Hematopoietic multipotent progenitor cell treated with erythropoietin and hydrocortisone succinate and interleukin-3 and kit ligand, for 8 days (in vitro differentiated cells): ENCODE results near the gene PARP4.
A peak's percentile ranks its signal among the peaks of the same experiment; 100 is the strongest.
"Not testable (repeated sequence)": the region's sequence is repeated elsewhere in the genome, so short reads cannot be mapped to it uniquely, and the experiment has no call there.

Experiments
- DNase-seq: peaks from one replicate; pipeline ENCODE4 v3.0.0-alpha.2; 2015

Gene PARP4

DNA sequence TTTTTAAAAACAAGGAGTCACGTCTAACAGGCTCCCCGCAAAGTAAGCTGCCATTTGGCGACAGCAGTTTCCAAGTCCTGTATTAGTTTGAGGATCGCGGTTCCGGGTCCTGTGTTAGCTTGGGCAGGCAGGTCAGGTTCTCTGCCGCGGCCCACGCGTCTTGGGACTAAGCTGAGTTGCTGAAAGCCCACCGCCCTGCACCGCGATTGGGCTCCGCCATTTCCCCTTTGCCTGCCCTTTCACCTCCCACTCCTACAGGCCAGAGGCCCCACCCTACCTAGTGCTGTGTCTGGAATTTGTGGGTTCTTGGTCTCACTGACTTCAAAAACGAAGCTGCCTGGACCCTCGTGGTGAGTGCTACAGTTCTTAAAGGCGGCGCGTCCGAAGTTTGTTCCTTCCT lies 6.8 kb downstream of the PARP4 start:
- no peak for DNase-seq

DNA sequence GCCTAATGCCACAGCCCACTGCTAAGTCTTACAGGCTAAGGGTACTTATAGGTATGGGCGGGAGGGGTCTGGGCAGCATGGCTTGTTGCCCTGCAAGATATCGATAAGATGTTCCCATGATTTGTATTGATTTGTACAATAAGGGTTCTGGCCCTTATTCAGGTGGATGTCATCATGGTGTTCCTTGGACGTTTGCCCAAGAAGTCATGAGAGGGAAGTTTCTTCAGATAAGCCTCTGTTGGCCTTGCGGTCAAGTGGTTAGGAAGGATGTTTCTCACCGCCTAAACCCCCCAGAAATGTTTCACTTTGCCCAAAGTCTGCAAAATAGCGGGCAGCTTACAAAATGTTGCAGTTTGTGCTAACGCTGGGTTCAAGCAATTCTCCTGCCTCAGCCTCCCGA lies 7.3 kb downstream of the PARP4 start:
- DNase-seq: peak; percentile 93

DNA sequence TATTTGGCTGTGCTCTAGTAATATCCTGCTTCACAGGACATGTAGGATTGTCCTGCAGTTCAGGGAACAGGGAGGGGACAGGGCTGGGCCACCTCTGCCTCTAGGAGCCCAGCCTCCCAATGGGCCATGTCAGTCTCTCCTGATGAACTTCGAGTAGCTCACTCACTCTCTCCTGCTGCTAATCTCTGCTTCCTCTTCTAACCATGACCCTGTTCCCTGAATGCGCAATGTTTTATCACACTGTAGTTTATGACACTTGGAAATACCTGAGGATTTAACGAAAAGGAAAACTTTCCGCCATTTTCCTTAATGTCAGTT lies 9.2 kb downstream of the PARP4 start:
- no peak for DNase-seq

DNA sequence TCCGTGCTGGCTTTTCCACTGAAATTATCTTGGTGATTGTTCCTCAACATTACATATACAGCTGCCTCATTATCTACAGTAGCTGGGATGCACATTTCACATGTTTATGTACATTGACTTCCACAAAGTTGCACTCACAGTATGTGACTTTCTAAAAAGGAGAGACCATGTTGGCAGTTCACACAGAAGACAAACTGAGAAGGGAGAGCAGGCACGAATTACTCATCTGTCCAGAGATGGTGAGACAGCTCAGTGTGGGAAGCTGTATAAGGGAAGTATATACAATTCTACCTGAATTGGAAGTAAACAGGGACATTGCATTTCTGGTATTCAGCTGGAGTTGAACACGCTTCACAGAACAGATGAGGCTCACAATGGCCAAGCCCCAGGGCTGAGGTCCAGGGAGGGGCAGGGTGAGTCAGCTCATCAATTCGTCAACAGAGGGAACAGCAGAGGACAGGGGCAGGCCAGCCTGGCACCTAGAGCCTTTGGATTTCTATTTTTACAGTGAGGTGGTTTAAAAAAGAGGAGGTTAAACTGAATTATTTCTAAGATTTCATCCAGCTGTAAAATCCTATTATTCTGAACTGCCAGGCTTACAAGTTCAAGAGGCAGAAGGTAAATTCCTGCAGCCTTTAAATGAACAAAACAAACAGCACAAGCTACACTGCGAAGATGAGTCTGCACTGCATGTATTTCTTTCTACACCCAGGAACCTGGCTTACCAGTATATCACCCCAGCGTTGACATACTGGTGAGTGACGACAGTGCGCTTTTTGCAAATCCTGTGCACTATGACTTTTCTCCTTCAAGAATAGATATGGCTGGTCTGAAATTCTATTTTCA lies 9.8 kb downstream of the PARP4 start:
- DNase-seq: peak; percentile 68

DNA sequence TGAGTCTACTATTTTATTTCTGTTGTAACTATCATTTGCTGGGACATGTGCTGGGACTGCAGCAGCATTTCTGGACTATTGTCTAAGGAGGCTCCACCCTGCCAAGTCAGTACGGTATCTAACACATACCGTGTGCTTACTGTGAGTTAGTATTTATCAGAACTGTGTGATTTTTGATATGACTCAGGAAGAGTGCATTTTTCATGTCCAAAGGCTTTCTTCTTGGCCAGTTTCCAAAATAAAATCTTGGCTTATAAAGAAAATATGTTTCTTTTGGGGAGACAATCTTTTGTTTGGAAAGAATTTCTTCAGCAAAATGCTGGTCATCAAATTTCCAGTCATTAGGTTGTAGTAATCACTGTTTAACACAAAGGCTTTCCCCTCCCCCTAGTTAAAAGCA lies 11.6 kb downstream of the PARP4 start:
- DNase-seq: peak; percentile 84

DNA sequence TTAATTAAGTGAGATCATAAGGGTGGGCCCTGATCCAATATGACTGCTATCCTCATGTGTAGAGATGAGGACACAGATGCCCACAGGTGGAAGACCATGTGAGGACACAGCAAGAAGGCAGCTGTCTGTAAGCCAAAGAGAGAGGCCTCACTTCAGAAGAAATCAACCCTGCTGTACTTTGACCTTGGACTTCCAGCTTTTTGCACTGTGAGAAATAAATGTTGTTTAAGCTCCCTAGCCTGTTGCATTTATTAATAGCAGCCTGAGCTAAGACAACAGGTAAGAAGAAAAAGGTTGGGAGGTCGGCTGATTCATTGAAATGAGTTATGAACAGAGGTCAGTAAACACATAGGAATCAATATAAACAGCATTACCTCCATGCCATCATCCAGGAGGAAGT lies 14.8 kb downstream of the PARP4 start:
- DNase-seq: no peak

DNA sequence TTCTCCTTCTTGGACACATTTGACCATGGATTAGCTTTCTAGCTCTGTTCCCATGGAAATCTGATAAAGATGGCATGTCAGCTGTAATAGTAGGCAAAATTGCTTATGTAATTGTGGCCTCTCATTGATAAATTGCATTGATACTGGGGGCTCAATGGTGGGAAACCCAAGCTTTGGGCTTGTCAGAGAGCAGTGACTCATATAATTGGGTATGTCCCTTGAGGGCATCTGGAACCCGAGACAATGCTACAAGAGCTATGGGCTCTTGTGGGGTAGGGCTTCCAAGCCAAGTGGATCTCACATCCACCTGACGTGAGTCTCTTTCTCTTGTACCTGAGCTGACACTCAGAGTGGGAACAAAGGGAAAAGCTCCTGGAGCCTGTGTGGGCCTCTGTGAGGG lies 16.3 kb downstream of the PARP4 start:
- not testable (repeated sequence) for DNase-seq

DNA sequence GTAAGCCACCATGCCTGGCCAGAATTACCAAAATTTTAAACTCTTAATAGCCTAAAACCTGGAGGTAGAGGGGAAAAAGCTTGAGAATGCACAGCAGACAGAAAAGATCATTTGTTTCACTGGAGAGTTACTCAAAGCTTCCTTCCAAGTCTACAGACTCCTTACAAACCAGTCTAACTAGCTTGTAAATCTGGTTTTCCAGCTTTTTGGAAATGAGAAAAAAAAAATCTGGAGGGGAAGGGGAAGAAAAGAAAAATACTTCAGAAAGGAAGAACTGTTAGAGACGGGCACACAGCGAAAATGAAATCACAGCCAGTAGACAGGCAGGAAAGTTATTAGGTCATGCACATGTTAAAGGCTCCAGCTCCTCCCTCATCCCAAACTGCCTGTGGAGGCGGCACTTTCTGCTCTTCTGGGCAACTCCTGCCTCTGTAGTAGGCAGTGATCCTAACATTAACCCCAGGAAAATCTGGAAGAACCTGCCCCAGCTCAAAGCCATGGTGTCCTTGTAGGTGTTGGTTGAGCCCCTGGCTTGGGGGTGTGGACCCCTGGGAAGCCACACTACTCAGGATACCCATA lies 17.3 kb downstream of the PARP4 start:
- no peak for DNase-seq

DNA sequence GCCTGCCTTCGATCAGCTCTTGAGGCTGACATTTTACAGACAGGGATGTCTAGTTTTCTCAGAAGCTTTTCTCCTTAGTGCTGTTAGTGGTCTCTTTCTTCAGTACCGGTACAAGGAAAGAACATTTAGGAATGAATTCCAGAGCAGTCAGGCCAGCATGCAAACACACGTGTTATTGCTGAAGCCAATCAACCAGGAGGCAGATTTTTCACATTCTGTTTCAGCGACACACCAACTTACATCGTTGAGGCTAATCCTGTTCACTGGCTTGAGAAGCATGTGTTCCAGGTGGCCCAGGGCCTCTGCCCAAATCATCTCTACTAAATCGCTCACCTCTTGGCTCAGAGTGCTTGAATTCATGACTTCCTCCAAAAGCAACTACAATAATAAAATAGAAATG lies 19.2 kb downstream of the PARP4 start:
- DNase-seq: no peak

DNA sequence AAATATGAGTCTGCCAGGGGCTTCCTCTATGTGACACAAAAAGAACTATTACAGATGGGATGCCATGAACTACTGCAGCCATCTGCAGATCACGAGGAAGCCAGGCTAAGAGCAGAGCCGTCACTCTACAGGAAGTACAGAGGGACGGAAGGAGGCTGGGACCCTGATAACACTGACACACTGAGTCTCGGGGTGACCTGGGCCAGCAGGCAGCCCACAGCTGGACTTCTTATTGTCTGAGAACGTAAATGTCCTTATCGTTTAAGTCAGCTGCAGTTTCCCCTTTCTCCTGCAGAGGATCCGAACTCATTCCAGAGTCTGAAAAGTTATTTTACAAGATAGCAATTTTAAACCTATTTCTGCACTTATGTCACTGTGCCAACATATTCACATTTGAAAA lies 20.7 kb downstream of the PARP4 start:
- peak; percentile 47 for DNase-seq

DNA sequence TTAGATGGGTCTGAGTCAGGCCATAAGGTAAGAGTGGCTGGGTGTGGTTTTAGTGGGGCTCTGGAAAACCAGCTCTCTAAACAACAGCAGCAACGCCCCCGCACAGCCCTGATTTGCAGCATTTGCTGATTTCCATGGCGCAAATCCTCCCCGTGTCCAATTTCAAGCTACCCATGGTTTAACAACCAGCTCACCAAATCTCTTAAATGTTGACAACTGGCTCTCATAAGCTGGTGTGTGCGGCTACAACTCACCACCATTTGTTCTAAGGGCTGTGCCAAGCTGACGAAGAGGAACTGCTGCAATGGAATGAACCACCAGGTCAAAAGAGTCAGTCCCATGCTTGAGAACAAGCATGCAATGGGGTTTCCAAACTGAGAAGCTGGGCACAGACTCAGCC lies 22.9 kb downstream of the PARP4 start:
- DNase-seq: no peak

DNA sequence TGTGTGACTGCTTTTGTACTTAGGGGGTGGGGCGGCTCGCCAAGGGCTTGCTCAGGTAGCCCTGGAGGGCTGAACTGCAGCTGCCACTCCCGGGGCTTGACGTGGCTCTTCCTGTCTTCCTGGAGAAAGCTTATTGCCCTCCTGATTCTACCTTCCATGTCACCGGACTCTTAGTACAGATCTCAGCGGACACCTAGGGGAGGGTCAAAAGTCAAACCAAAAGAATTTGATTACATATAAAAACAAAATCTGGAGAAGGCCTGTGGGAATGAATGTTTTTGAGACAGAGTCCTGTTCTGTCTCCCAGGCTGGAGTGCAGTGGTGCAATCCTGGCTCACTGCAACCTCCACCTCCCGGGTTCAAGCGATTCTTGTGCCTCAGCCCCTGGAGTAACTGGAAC lies 24.5 kb downstream of the PARP4 start:
- not testable (repeated sequence) for DNase-seq

DNA sequence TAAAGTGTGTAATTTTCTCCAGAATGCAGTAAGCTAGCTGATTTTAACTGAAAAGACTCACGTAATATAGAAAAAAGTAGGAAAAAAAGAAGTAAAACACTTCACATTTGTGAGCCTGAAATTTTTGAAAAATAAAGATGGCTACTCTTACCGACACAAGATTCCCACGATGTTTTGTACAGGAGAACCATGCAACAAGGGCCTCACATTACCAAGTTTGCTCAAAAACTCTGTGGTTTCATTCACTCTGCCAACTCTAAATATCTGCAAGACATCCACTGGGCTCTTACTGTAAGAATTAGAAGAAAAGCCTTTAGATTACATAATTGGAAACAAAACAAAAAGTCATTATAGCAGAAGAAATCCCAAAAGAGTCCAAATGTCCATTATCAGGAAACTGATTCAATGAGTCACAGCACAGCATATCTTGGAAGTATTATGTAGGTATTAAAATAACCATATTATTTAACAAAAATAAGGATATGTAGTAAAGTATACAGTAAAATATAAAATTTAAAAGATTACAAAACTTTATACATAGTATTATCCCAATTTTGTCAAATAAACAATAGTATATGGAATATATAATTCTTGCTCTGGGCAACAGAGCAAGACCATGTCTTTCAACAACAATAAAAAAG lies 26.4 kb downstream of the PARP4 start:
- DNase-seq: not testable (repeated sequence)

DNA sequence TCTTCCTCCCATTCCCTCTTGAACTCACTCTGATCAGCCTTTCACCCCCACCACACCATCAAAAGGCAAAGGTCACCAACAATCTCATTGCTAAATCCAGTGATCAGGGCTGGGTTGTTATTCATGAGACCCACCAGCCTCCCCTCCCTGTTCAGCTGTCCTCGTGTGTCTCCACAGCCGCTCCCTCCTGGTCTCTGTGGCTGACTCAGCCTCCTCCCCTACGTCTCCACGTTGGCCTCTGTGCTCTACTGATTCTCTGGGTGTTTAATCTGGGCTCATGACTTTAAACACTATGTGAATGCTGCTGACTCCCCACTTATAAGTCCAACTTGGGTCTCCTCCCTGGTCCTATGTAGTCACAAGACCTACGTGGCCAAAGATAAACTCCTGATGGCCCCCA lies 38.9 kb downstream of the PARP4 start:
- DNase-seq: no peak

DNA sequence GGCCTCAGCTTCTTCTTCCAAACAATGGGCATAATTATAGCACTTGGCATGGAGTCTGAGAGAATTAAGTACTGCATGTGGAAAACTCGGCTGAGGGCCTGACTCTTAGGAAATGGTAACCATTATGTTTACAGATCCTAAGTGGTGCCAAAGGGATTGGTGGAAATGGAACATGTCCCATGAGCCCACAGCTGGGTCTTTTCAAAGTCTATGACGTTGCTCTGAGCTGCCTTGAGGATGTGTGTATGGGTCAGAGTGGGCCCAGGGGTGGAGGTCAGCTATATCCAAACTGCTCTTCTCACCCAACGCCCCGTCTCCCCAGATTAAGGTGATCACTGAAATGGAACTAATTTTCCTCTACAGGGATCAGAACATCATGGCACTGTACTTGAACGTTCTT lies 40.4 kb downstream of the PARP4 start:
- DNase-seq: not testable (repeated sequence)

DNA sequence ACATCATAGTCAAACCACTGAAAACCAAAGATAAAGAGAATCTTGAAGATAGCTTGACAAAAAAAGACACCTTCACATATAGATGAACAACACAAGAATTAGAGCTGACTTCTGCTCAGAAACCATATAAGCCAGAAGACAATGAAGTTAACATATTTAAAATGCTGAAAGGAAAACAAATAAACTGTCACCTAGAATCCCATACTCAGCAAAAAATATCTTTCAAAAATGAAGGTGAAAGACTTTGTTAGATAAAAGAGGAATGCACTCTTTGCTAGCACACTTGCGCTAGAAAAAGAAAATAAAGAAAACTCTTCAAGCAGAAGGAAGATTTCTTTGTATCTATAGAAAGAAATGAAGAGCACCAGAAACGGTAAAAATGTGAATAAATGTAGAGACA lies 49.5 kb downstream of the PARP4 start:
- no peak for DNase-seq

DNA sequence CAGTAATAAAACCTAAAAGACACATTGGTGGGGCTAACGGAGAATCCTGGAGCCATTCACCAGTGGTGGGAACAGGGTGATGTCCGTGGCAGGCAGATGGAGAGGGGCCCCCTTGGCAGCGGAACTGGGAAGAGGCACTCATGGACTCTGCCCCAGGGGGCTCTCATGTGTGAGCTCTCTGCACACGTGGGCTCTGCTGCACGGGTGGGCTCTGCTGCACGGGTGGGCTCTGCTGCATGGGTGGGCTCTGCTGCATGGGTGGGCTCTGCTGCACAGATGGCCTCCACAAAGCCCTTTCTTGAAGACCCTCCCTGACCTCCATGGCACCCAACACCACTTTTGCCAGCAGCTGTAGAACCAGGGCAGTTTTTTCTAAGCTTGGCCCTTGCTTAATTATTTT lies 52.3 kb downstream of the PARP4 start:
- DNase-seq: no peak

DNA sequence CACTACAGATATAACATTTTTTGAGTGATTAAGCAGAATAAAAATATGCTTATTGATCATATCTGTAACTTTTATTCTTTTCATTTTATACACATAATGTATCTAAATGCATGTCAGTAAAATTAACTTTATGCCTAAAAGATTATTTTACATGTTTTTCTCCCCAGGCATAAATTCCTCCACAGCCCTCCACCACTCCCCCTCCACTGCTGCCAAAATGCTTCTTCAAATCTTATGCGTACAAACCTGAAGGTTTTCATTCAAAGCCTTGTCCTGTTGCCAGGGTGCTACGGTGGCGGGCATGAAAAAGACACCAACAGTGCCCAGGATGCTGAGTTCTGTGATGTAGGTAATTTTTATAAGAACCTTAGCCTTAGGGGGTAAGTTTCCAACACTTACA lies 52.9 kb downstream of the PARP4 start:
- no peak for DNase-seq

DNA sequence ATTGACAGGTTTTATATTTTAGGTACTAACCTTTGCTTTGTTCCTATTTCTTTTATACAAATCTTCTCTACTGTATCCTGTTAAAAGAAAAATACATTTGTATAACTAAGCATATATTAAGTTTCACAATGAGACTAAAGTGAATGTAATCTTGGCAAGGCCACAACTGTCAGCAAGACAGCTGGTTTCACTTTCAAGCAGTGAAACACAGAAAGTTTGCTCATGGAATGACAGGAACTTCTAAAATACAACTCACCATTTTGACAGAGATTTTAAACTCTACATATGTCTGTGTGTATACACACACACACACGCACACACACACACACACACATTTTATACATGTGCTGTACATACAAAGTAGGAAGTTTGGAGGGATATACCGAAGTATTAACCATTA lies 53.3 kb downstream of the PARP4 start:
- no peak for DNase-seq

DNA sequence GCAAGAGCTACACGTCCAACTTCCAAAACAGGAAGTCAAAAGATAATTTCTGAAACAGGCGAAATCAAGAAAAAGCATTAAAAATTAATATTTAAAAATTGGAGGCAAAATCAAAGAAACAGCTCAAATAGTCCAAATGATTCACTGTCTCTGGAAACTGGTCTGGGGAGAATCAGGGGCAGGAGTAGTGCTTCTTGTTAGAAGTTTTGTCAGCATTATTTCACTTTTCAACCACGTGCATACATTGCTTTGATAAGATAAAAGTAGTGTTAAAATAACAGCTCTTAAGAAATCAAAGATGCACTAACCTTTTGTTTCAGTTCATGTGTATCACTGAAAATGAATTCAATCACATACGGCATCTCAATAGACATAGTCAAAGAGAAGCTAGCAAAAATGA lies 53.8 kb downstream of the PARP4 start:
- DNase-seq: no peak

DNA sequence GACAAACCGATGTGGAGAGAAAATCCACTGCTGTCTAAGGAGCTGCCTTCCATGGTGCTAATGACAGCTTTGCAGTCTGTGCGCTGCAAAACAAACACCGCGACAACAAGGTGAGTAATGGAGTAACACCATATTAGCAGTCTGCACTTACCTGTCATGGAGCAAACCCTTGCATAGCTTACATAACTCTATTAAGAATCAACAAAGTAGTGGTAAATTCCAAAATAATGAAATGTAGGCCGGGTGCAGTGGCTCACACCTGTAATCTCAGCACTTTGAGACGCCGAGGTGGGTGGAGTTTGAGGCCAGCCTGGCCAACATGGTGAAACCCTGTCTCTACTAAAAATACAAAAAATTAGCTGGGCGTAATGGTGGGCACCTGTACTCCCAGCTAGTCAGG lies 56.2 kb downstream of the PARP4 start:
- DNase-seq: no peak

DNA sequence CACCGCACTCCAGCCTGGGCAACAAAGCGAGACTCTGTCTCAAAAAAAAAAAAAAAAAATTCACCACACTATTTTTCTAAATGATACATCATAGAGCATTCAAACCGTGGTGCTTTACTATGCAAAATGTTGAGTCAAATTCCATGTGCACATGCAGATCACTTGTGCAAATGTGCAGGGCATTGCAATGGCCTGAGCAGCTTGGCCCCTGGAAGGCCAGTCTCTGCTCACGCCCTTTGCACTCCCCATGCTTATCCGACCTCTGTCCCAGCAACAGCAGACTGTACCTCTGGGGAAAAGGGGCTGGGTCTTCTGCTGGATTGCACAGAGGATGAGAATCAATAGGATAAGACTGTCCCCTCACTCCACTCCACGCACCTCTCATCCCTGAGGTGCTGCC lies 58.5 kb downstream of the PARP4 start:
- DNase-seq: no peak

DNA sequence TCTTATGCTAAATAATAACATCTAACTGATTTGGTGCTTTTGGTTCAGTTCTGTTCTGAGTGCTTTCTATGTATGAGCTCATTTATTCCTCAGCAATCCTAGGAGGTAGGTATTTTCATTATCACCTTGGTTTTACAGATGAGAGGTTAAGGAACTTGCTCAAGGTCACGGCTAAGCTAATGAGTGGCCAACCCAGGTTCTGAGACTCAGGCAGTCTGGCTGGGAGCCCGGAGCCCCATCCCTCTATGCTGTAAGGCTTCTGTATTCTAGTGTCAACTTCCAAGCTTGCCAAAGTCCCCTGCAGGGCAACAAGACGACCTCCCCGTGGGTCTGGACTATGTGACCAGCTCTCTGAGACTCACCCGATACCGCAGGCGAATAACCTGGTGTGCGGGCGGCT lies 60.5 kb downstream of the PARP4 start:
- no peak for DNase-seq

DNA sequence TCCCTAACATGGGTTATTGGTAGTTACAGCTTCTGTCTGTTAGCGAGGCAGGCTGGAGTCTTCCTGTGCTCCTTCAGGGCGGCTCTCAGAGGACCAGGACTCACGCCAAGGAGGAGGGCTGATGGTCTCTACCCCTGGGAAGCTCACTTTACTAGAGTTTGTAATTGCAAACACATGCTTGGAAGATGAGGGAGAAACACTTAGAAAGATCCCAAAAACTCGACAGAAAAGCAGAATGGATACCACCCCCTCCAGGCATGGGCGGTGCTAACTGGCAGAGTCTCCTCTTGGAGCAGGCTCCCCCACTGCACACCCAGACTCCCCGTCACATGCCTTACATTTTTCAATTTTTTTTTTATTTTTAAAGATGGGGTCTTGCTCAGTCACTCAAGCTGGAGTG lies 62.0 kb downstream of the PARP4 start:
- no peak for DNase-seq

DNA sequence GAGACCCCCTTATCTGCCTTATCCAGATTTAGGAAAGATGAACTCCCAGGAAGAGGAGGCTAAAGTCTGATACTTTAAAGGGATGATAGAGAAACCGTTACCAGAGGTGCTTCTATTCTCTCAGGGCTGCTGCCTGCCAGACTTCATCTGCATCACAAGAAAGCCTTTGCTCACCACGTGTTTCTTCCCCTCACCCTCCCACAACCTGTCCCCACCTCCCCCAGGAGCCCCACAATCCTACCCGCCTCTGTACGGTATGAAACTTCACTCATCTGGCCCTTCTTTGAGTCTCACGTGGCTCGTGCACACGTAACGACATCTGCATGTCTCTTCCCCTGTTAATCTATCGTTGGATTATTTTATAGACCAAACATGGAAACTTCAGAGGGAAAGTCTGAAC lies 67.7 kb downstream of the PARP4 start:
- DNase-seq: not testable (repeated sequence)
